Measurements from ENCODE around the gene RANBP3.

- TF ChIP-seq CTCF (IDR thresholded peaks at IDR 0.05; ENCODE audit: low read length), result no peak
- TF ChIP-seq EZH2 (IDR thresholded peaks at IDR 0.05; ENCODE audit: borderline replicate concordance, low read length), result no peak
These were observed 5.5 kb upstream of the RANBP3 start for GRCh38 chr19:5983367-5983955.
